ENCODE results near the gene GRB2.

GRB2 gene

GRCh38 chr17:75334723-75335122, 70.8 kb downstream of the GRB2 start:
- Histone ChIP-seq H3K27me3 (ENCODE audit: low read depth, low read length) (no peaks in the 10 kb centered on the region), H3K79me2 (ENCODE audit: low read length) (peaks cover 91% of the 10 kb centered on the region), H3K9me3 (ENCODE audit: insufficient read depth, low read length) (no peaks in the 10 kb centered on the region), H3K4me3 (ENCODE audit: low read length) (no peak overlapping the region), H3K4me2 (ENCODE audit: low read length) (no peak overlapping the region), H3K27ac (ENCODE audit: low read length) (no peak overlapping the region), H2AFZ (ENCODE audit: low read depth, low read length) (no peak overlapping the region), H3K4me1 (ENCODE audit: low read length) (peaks cover 16% of the 10 kb centered on the region), H4K20me1 (ENCODE audit: insufficient read depth, low read length) (peaks cover 76% of the 10 kb centered on the region), H3K36me3 (replicated peaks; ENCODE audit: low read depth, low read length) (peaks cover 29% of the 10 kb centered on the region), H3K9ac (ENCODE audit: low read length) (no peak overlapping the region)
- no peak for TF ChIP-seq EZH2phosphoT487 (IDR thresholded peaks at IDR 0.05; ENCODE audit: low read depth)
- no peak for TF ChIP-seq CTCF (IDR thresholded peaks at IDR 0.05; ENCODE audit: low read depth, low read length)

- Histone ChIP-seq H3K4me1 (ENCODE audit: low read length) (no peaks in the 10 kb centered on the region), H3K36me3 (replicated peaks; ENCODE audit: low read depth, low read length) (peaks cover 32% of the 10 kb centered on the region), H3K4me2 (ENCODE audit: low read length) (no peak overlapping the region), H4K20me1 (ENCODE audit: insufficient read depth, low read length) (peaks cover 67% of the 10 kb centered on the region), H3K4me3 (ENCODE audit: low read length) (no peak overlapping the region), H3K79me2 (ENCODE audit: low read length) (peaks cover 82% of the 10 kb centered on the region), H3K9ac (ENCODE audit: low read length) (no peak overlapping the region), H3K9me3 (ENCODE audit: insufficient read depth, low read length) (no peaks in the 10 kb centered on the region), H3K27ac (ENCODE audit: low read length) (no peak overlapping the region), H2AFZ (ENCODE audit: low read depth, low read length) (no peak overlapping the region), H3K27me3 (ENCODE audit: low read depth, low read length) (no peaks in the 10 kb centered on the region)
- no peak for TF ChIP-seq EZH2phosphoT487 (IDR thresholded peaks at IDR 0.05; ENCODE audit: low read depth)
These were observed 73.8 kb downstream of the GRB2 start for GRCh38 chr17:75331671-75332070.

- Histone ChIP-seq H2AFZ (ENCODE audit: low read depth, low read length) (no peak overlapping the region), H4K20me1 (ENCODE audit: insufficient read depth, low read length) (peaks cover 43% of the 10 kb centered on the region), H3K4me3 (ENCODE audit: low read length) (no peak overlapping the region), H3K4me2 (ENCODE audit: low read length) (no peak overlapping the region), H3K27ac (ENCODE audit: low read length) (no peak overlapping the region), H3K9ac (ENCODE audit: low read length) (no peak overlapping the region), H3K4me1 (ENCODE audit: low read length) (peaks cover 11% of the 10 kb centered on the region), H3K36me3 (replicated peaks; ENCODE audit: low read depth, low read length) (peaks cover 34% of the 10 kb centered on the region), H3K9me3 (ENCODE audit: insufficient read depth, low read length) (no peaks in the 10 kb centered on the region), H3K27me3 (ENCODE audit: low read depth, low read length) (no peaks in the 10 kb centered on the region), H3K79me2 (ENCODE audit: low read length) (peaks cover 66% of the 10 kb centered on the region)
- TF ChIP-seq EZH2phosphoT487 (IDR thresholded peaks at IDR 0.05; ENCODE audit: low read depth) = no peak
- no peak for TF ChIP-seq CTCF (IDR thresholded peaks at IDR 0.05; ENCODE audit: low read depth, low read length)
These were observed 77.7 kb downstream of the GRB2 start for GRCh38 chr17:75327757-75328156.

GRCh38 chr17:75326226-75326848, 79.1 kb downstream of the GRB2 start:
- Histone ChIP-seq H4K20me1 (ENCODE audit: insufficient read depth, low read length) (peaks cover 31% of the 10 kb centered on the region; the same call in 1 of the 2 replicates), H3K36me3 (replicated peaks; ENCODE audit: low read depth, low read length) (peaks cover 32% of the 10 kb centered on the region), H2AFZ (ENCODE audit: low read depth, low read length) (no peak overlapping the region), H3K27me3 (ENCODE audit: low read depth, low read length) (no peaks in the 10 kb centered on the region), H3K4me1 (ENCODE audit: low read length) (peaks cover 11% of the 10 kb centered on the region), H3K4me3 (ENCODE audit: low read length) (no peak overlapping the region), H3K9me3 (ENCODE audit: insufficient read depth, low read length) (no peaks in the 10 kb centered on the region), H3K27ac (ENCODE audit: low read length) (no peak overlapping the region), H3K4me2 (ENCODE audit: low read length) (no peak overlapping the region), H3K79me2 (ENCODE audit: low read length) (peaks cover 62% of the 10 kb centered on the region), H3K9ac (ENCODE audit: low read length) (no peak overlapping the region)
- no peak for TF ChIP-seq EZH2phosphoT487 (IDR thresholded peaks at IDR 0.05; ENCODE audit: low read depth)
- no peak for TF ChIP-seq CTCF (IDR thresholded peaks at IDR 0.05; ENCODE audit: low read depth, low read length)
